Activated CD4-positive, CD25-positive, alpha-beta regulatory T cell treated with anti-CD3 and anti-CD28 coated beads, Interleukin-2, amount 50 U/mL, for 72 hours (primary cell): ENCODE measurements around the gene EARS2.
A peak's percentile ranks its signal among the peaks of the same experiment; 100 is the strongest.
"Not testable (repeated sequence)": the region's sequence is repeated elsewhere in the genome, so short reads cannot be mapped to it uniquely, and the experiment has no call there.

Experiments
- DNase-seq: peaks from one replicate; pipeline ENCODE4 v3.0.0; 2021

EARS2 gene

DNA sequence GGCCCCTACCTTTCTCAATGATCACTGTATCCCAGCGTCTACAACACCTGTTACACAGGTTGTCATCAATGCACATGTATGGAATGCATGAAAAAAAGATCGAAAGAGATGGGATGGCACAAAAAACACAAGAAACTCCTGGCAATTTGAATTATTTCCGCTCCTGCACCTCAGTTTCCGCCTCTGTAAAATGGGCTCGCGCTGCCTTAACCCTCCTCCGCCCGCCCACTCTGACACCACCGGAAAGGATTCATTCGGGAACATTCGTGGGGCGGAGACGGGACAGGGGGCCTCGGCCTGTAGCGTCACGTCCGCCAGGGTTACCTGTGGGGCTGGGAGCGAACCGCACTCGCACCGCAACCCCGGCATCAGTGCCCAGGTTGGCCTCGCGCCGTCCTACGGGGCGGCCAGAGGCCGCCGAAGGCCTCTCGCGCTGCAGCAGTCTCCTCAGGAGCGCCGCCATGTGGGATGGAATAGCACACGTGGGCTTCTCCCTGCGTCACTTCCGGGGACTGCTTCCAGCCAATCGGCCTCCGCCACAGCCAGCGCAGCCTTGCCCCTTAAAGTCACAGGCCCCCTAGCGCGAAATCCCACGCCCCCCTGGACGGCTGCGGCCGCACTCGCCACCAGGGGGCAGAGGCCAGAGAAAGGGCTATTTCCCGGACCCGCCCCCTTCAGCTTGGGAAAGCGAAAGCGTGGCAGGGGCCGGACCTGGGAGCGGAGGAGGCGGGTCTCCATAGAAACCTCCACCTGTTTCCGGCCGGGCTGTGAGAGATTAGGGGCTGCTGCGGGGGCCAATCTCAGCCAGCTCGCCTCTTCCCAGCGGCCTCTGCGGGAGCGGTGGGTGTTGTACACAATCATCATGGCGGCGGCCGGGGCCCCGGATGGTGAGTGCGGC lies at the start of gene EARS2, which contains the start of gene UBFD1:
EARS2 (minus strand) TSS at position 470 of the 898 bp plus-strand sequence; CDS start at position 463, 7 bp downstream.
UBFD1 (plus strand) TSS at position 847 of the 898 bp plus-strand sequence; CDS start at position 863, 16 bp downstream.
- peak; percentile 95 for DNase-seq

- DNase-seq = no peak
Observed at GRCh38 chr16:23597003-23597756, 40.0 kb upstream of the EARS2 start.

- DNase-seq = peak; percentile 94
Observed at GRCh38 chr16:23595951-23596720, 39.0 kb upstream of the EARS2 start, which contains the start of gene NDUFAB1. NDUFAB1 (minus strand) TSS chr16:23596316; CDS start chr16:23596290, 26 bp downstream.

DNA sequence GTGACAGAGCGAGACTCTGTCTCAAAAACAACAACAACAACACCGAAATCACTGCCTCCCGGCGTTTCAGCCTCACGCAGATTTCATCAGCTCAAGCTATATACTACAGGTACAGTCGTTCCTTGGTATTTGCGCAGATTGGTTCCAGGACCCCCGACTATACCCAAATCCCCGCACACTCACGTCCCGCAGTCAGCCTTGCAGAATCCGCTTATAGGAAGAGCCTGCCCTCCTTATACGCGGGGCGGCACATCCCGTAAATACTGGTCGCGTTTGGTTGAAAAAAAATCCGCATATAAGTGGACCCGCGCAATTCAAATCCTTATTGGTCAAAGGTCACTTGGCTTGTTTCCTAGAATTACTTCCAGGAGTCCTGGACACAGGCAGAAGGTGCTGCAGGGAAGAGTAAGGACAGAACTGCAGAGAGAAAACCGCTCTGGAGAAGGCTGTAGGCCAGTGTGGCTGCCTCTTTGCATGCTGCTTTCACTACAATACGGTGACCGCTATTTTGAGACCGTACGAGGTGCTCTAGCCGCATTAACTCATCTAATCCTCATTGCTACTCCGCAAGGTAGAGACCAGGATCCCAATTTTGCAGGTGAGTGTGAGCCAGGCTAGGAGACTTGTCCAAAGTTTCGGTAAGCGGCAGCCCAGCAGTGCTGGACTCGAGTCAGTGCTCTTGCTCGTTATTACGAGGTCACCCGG lies 38.2 kb upstream of the EARS2 start:
- no peak for DNase-seq

DNA sequence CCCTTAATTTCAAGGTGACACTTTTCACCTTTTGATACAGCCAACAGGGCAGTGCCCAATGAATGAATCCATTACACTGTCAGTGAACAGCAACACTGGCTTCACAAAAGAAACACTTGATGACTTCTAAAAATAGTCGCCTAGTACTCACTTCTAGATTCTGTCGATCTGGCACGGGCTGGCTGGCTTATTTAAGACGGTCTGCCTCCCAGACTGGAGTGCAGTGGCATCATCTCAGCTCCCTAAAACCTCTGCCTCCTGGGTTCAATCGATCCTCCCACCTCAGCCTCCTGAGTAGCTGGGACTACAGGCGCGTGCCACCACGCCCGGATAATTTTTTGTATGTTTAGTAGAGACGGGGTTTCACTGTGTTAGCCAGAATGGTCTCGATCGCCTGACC lies 37.0 kb upstream of the EARS2 start:
- no peak for DNase-seq

DNA sequence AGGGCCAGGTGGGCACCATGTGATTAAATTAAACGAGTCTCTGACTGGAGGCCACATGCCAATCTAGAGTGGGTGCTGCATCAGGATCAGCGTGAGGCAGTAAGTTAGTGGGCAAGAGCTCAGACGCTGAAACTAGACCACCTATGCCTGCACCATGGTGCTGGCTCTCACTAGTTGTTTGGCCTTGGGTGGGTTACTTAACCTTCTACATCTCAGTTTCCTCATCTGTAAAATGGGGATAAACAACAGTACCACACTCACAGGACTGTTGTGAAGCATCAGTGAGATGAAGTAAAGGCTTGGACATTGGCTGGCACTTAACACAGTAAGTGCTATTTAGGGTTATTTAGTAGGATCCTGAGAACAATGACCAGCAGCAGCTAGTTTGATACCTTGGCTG lies 33.0 kb upstream of the EARS2 start:
- no peak for DNase-seq

DNA sequence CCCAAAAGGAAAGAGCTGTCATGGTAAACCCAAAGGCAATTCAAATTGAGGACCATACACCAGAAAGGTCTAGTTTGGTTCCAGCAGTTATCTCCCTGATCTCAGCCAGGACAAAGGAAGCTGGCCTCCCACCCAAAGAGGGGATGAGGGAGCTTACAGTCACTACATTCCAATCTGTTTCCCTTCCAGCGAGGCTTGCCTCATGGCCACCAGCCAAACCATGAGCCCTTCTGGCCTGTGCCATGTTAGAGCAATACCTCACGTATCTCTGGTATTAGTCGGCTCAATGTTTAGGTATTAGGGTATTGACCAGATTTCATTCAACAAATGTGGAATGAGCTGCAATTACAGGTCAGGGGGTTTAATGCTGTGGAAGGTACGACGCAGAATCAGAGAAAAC lies 30.6 kb upstream of the EARS2 start:
- DNase-seq = no peak

- no peak for DNase-seq
Observed at GRCh38 chr16:23584186-23585076, 27.3 kb upstream of the EARS2 start.

DNA sequence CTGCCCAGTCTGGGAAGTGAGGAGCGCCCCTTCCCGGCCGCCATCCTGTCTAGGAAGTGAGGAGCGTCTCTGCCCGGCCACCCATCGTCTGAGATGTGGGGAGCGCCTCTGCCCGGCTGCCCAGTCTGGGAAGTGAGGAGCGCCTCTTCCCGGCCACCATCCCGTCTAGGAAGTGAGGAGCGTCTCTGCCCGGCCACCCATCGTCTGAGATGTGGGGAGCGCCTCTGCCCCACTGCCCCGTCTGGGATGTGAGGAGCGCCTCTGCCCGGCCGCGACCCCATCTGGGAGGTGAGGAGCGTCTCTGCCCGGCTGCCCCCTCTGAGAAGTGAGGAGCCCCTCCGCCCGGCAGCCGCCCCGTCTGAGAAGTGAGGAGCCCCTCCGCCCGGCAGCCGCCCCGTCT lies 26.1 kb upstream of the EARS2 start:
- DNase-seq = not testable (repeated sequence)

- DNase-seq = no peak
Observed at GRCh38 chr16:23581764-23582163, 24.6 kb upstream of the EARS2 start.

DNA sequence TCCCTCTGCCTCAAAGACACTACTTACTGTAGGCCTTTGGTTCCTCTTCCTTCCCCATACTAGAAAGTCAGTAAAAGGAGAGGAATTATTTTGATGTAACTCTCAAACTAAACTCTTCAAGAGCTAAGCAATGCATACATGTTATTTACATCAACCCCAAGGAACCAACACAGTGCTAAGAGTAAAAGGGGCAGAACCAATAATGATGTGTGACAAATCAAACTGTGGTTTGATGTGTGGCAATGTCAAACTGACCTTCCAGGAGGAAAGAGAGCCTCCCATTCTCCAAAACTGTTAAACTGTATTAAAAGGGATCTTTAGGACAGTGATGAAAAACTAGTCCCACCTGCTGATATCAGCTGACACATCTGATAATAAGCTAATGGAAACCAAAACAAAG lies 23.2 kb upstream of the EARS2 start:
- DNase-seq = no peak

GRCh38 chr16:23579371-23579770 lies 22.2 kb upstream of the EARS2 start:
- DNase-seq = no peak

- no peak for DNase-seq
Observed at GRCh38 chr16:23578101-23578830, 21.1 kb upstream of the EARS2 start.

- no peak for DNase-seq
Observed at GRCh38 chr16:23577493-23577892, 20.3 kb upstream of the EARS2 start.

DNA sequence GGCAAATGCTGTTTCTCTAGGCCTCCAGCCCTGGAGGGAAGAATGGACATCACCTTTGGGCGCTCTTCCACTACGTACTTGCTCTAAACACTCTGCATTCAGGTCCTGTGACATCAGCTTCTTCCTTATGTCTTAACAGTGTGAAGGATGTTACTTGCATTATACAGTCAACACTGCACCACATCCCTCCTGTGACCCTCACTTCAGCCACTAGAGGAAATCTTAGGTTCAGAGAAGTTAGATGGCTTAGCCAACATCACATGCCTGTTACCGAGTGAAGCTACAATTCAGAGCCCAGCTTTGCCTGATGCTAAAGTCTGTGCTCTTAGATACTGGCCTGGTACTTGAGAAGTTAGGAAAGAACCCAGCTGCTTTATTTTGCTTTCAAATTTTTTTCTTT lies 18.7 kb upstream of the EARS2 start:
- no peak for DNase-seq

- no peak for DNase-seq
Observed at GRCh38 chr16:23573817-23574216, 16.7 kb upstream of the EARS2 start.

DNA sequence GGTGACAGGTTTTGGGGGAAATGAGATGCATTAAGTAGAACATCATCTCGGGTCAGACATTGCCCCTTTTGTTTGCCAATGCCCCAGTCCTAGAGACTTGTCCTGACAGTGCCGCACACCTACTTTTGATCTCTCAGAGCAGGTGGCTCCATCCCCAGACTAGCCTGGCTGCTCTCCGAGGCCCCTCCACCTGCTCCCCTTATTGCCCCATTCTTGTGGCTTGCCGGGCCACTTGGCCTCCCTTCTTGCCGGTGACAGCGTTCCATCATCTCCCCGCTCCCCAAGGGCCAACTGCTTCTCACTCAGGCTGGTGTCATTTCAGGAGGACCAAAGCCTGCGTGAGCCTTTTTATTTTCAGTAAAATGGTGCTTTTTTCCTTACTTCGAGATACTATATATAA lies 15.2 kb upstream of the EARS2 start:
- no peak for DNase-seq

GRCh38 chr16:23571895-23572294 lies 14.7 kb upstream of the EARS2 start:
- no peak for DNase-seq

DNA sequence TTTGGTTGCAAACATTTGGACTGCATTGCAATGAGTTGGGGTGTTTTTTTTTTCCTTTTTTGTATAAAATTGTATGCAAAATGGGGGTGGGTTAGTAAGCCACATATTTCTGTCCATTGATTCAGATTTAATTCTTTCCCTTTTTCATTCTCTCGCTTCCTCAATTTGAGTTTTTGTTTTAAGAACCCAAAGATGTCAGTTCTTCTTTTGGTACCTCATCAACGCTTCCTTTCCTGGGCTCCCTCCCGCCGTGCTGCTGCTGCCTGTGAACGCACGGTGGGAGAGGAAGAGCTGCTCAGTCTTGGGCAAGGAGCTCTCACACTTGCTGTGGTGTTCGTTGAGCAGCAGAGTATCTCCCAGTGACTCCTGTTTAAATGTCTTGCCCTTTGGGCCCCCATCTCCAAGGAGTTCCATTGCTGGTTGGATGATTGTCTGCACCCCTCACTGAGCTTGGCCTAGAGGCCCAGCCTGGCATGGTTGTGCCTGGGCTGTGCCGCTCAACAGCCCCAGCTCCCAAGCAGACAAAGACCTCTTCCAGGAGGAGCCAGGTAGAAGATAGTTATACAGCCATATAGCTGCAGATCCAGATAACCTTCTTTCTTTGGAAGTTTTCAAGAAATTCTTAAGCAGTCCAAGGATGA lies 14.0 kb upstream of the EARS2 start:
- no peak for DNase-seq

- no peak for DNase-seq
Observed at GRCh38 chr16:23567602-23568001, 10.5 kb upstream of the EARS2 start.
